NCI-H748 (cell line): ENCODE data around the gene RETREG1.
"Not testable (repeated sequence)": the region's sequence is repeated elsewhere in the genome, so short reads cannot be mapped to it uniquely, and the experiment has no call there.

ENCODE experiments used
- DNase-seq: peaks from one replicate; lab custom pipeline; 2025; ENCODE audit not compliant: unreplicated experiment; lab: John Stamatoyannopoulos, UW

RETREG1 gene

GRCh38 chr5:16492398-16493140, 124.2 kb downstream of the RETREG1 start:
- DNase-seq, result peak; percentile 75

GRCh38 chr5:16490911-16491310, 125.9 kb downstream of the RETREG1 start:
- DNase-seq, result no peak

GRCh38 chr5:16489322-16489791, 127.4 kb downstream of the RETREG1 start:
- peak; percentile 83 for DNase-seq

DNA sequence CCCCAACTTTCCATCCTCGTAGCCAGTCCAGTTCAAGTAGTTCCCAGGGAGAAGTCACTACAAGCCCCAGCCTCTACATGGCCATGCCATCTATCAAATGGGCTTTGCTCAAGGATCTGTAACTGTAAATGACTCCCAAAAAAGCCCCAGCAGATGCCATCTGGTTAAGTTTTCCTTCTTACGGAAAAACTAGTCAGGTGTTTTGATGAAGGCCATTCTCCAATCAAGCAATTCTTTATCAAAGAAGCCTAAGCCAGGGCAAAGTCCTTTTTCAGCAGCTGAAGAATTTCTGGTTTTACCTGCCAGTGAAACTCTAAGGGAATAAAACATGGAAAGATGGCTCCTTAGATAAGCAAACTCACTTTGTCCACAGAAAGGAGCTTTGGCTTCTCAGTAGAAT, 129.3 kb downstream of the RETREG1 start:
- DNase-seq, result no peak

DNA sequence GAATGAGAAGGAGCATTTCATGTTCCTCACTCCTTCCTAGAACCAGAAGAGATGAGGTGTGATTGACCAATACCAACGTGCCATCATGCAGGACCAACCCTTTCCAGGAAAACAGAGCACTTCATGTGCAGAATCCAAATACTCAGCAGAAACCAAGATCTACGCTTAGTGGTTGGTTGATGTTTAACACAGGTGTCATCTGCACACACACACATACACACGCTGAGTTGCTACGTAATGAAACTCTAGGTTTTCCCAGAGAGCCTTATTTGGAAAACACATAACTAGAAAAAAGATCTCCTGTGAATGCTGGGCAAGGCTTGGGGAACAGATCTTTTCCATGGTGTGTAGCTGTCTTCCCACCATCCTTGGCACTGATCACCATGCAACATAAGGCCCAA, 130.1 kb downstream of the RETREG1 start:
- DNase-seq, result no peak

GRCh38 chr5:16485656-16486055, 131.1 kb downstream of the RETREG1 start:
- no peak for DNase-seq

- DNase-seq, result no peak
Measured at GRCh38 chr5:16484081-16484480, 132.7 kb downstream of the RETREG1 start.

DNA sequence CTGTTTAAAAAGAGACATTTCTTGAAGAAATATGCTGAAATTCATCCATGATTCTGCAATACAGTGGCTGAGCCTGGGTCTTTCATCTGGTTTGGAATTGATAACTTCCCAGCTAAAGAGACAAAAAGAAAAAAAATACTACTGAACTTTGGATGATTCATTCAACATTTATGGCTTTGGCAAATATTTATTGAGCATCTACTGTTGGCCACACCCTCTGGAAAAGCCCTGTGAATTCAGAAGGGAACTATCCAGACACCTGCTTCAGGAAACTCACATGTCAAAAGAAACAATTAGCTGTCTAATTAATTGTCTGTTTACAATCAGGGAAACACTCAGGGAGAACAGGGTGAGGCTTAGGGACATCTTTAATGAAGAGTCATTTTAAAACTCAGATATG, 133.4 kb downstream of the RETREG1 start:
- peak; percentile 99 for DNase-seq

DNA sequence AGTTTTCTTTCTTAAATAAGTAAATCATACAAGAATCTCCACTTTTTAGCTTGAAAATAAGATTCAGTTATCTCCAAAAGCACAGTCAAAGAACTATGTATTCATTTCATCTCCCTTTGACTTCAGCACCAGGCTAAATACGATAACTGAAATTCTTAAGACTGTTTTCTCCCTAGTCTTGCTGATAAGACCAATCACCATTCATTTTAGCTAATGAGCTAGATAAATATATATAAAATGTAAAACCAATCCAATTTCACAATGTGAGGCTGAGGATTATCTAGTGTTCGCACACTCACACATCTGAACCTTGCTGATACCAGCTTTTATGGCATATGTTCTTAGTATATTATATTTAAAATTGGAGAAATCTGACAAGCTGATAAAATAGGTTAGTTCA, 133.9 kb downstream of the RETREG1 start:
- no peak for DNase-seq

DNA sequence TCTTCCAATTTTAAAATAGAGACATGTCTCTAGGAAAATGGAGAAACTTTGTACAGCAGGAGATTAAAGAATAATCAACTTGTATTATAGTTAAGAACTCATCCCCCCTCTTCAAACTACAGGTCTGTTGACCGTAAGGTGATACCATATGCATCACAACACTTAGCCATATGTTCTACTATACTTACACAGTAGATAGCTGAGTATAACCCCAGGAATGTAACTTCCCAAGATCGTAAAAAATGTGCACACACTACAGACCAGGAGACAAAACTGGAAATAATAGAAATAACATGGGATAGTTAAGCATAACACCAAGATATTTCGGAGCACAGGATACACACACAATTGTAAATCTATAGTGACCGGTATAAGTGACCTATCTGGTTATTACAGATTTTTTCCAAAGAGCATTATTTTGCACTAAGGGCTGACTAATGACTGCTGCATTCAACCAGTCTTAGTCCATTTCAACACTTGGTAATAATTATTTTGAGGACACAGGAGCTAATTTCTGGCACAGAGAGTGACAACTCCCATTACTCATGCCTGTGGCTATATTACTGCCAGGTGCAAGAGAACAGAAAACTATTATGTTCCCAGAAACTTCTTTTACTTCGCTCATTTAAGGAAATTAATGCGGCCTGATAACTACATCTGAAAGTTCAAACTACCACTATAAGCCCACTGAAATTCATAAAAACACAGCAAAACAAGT, 135.8 kb downstream of the RETREG1 start:
- peak; percentile 53 for DNase-seq

DNA sequence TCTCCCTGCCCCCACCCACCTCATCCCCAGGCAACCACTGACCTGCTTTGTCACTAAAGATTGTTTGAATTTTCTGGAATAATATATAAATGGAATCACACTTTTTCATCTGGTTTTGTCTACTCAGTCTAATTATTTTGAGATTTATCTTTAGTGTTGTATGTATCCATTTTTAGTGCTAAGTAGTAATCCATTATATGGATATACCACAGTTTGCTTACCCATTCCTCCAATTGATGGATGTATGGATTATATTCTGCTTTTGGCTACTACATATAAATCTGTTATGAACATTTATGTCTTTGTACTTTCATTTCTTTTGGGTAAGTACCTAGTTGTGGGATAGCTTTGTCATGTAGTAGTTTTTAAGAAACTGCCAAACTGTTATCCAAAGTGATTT, 136.7 kb downstream of the RETREG1 start:
- DNase-seq, result no peak

DNA sequence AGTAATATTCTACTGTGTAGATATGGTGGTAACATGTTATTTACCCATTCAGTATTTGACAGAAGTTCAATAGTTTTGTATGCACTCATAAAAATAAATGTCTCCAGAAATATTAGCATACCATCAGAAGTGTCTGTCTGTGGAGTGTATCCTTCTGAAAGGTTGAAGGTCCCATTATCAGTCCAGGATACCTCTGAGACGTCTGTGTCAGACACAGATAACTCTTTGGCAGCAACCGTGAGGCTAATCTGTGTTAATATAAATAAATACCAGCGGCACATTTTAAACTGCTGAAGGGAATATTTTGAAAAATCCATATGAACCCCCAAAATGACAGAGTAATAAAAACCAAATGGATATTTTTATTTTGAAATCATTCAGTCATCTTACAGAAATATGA, 139.3 kb downstream of the RETREG1 start:
- DNase-seq, result no peak

DNA sequence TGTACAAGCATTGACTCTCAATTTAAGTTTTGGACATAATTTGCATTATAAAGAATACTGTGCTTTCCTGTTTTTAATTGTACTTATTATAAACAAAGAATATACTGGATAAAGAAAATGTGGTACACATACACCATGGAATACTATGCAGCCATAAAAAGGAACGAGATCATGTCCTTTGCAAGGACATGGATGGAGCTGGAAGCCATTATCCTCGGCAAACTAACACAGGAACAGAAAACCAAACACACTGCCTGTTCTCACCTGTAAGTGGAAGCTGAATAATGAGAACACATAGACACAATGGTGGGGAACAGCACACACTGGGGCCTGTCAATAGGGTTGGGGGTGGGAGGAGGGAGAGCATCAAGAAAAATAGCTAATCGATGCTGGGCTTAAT, 140.4 kb downstream of the RETREG1 start:
- not testable (repeated sequence) for DNase-seq

DNA sequence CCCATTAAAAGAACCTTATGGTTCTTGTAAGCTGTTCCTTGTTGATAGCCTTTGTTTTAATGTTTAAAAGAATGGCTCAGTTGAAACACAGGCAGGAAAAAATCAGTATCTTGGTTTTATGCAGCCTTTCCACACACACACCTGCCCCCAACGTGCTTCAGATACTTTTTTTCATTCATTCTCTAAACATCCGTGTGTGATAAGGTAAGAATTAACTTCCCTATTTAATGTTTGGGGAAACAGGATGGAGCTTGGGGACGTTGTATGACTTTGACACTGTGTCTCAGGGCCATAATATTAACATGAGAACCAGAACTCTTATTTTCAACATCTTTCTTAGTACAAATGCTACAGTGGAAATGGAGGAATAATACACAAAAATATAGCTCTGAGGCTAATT, 145.4 kb downstream of the RETREG1 start:
- no peak for DNase-seq

DNA sequence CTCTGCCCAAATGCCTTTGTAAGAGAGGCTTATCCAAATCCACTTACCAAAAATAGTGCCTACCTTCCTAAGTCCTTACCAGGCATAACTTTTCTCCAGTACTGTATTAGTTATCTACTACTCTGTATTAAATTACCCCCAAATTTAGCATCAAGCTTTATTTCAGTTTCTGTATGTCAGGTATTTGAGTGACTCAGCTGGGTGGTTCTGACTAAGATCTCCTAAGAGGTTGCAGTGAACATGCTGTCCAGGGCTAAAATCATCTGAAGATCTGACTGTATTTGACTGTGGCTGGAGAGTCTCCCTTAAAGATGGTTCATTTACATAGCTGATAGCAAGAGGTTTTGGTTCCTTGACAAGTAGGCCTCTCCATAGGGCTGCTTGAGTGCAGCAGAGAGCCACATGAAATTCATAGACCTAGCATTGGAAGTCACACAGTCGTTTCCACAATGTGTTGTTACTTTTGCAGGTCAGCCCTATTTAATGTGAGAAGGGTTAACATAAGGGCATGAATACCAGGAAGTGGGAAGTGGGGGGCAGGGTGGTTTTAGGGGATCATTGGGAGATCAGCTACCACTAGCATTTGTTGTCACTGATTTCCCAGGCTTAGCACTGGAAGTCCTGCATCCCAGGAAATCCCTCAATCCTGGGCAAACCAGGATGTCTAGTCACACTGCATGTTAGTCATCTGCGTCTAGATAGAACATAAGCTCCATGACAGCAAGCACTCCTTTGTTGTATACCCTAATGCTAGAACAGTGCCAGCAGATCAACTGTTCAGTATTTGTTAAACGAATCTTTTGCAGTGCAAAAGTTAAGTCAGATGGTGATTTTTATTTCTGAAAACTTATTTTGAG, 149.2 kb downstream of the RETREG1 start:
- DNase-seq, result no peak

DNA sequence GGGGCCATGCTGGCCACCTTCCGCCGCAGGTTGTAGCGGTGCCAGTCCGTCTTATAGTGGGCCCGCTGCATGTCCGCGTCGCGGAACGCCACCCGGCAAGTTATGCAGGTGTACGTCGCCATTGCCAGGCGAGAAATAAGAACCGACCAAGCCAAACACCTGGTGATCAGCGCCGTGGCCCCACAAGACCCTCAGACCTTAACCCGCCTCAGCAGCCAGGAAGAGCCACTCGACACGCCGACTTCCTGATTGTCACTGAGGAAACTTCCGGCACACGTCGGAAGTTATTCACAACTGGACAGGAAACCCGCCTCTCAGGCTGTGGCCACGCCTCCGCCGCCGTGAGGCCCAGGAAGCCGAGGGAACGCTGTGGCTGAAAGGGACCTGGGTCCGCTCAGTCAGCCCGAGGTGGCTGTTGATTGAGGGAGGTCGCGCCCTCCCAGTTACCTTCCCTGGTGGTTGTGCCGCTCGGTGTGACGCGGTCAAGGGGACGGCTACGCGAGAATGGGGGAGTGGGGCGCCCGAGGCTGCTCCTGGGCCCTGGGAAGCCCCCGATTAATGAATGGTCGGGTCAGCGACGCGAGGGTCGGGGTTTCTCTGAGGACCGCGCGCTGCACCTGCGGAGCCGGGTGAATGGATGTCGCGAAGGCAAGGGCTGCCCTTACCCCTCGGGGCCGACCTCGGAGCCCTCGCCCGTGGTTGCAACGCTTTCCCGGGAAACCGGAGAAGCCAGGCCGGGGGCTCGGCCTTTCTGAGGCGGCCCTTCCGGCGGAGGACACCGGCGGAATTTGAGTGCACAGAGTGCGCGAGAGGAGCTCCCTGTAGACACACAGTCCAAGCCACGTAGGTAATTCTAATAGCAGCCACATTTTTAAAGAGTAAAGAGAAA, 151.0 kb downstream of the RETREG1 start, which contains the start of gene ZNF622:
TSS of gene ZNF622 (minus strand) at position 257 of the 889 bp plus-strand sequence. CDS start at position 122, 135 bp downstream.
- peak; percentile 100 for DNase-seq

DNA sequence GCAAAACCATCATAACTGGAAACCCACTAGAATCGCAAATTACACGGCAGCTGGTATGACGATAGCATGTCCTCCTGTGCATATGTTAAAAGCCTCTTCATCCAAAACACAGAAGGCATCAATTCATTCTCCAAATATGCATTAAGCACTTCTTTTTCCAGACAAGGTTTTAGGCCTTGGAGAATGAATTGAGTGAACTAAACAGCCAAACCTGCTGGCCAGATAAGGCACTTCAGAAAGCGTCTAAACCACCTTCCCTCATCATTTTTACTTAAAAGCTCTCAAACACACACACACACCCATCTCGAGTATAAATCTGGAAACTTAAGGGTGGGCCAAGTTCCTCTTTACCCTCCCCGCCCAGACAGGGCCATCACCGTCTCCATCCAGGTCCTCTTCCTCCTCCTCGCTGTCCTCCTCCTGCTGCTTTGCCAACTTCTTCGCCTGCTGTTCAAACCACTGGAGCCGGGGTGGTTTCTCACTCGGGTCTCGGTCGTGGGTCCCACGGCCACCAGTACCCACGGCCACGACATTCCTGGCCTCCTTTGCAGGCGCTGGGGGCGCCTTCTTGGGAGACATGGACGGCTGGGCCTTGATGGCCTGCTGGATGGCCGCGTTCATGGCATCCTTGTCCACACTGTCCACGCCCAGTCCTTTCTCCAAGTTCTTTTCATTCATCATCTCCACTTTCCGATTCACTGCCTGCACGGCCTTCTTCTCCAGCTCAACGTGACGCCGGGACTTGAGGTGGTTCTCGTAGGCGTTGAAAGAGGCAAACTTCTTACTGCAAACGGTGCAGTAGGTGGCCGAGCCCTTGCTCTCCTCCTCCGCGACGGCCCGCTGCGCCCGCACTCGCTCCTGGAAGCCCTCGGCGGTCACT, 151.9 kb downstream of the RETREG1 start:
- DNase-seq, result no peak

GRCh38 chr5:16464231-16464630, 152.6 kb downstream of the RETREG1 start:
- no peak for DNase-seq

- DNase-seq, result peak; percentile 60
Measured at GRCh38 chr5:16461782-16462181, 155.0 kb downstream of the RETREG1 start.
